GM12801 (cell line): Measurements from ENCODE around the gene MGAT4A.

ENCODE experiments used
- CTCF ChIP-seq: IDR thresholded peaks from one replicate; pipeline ENCODE4 v1.5.1; 2011; ENCODE audit warnings: control low read depth; ENCODE audit not compliant: insufficient read length; ENCODE audit errors: extremely low read depth

The MGAT4A gene

GRCh38 chr2:98746426-98746825 lies 15.5 kb upstream of the MGAT4A start:
- TF ChIP-seq CTCF: no peak

GRCh38 chr2:98744595-98744994 lies 13.7 kb upstream of the MGAT4A start:
- no peak for TF ChIP-seq CTCF

GRCh38 chr2:98743835-98744234 lies 12.9 kb upstream of the MGAT4A start:
- no peak for TF ChIP-seq CTCF

GRCh38 chr2:98739020-98739419 lies 8.1 kb upstream of the MGAT4A start:
- TF ChIP-seq CTCF: no peak

- no peak for TF ChIP-seq CTCF
These were observed 7.4 kb upstream of the MGAT4A start for GRCh38 chr2:98738304-98738703.

- no peak for TF ChIP-seq CTCF
These were observed 6.9 kb upstream of the MGAT4A start for GRCh38 chr2:98737848-98738247.

GRCh38 chr2:98736464-98736889 lies 5.5 kb upstream of the MGAT4A start:
- no peak for TF ChIP-seq CTCF

GRCh38 chr2:98734823-98735260 lies 3.9 kb upstream of the MGAT4A start:
- no peak for TF ChIP-seq CTCF
